HEK293 (cell line): Measurements from ENCODE around the gene STEAP3.

ENCODE experiments used
- CTCF ChIP-seq: fragments of 450-650 bp; formaldehyde crosslinking; IDR thresholded peaks from 2 replicates; pipeline ENCODE4 v1.5.1; 2016; ENCODE audit warnings: missing biosample characterization, missing genetic modification characterization
- MYNN ChIP-seq: fragments of 450-650 bp; formaldehyde crosslinking; IDR thresholded peaks from 2 replicates; pipeline ENCODE4 v1.5.1; 2016; ENCODE audit warnings: missing biosample characterization, missing genetic modification characterization, borderline replicate concordance
- PRDM4 ChIP-seq: fragments of 450-650 bp; formaldehyde crosslinking; IDR thresholded peaks from 2 replicates; pipeline ENCODE4 v1.5.1; 2017; ENCODE audit warnings: missing biosample characterization, missing genetic modification characterization
- TCF7L2 ChIP-seq: IDR thresholded peaks from 2 replicates; pipeline ENCODE4 v1.6.1; 2011; ENCODE audit warnings: low read depth, mild to moderate bottlenecking, inconsistent platforms, low read length, moderate library complexity, borderline replicate concordance
- TSHZ1 ChIP-seq: fragments of 450-650 bp; formaldehyde crosslinking; IDR thresholded peaks from 2 replicates; pipeline ENCODE4 v1.5.1; 2016; ENCODE audit warnings: missing biosample characterization, missing genetic modification characterization, borderline replicate concordance
- ZNF366 ChIP-seq: fragments of 450-650 bp; formaldehyde crosslinking; conservative IDR thresholded peaks from 2 replicates; pipeline ENCODE4 v1.5.1; 2016; ENCODE audit warnings: missing biosample characterization, missing genetic modification characterization
- ZNF548 ChIP-seq: fragments of 450-650 bp; formaldehyde crosslinking; IDR thresholded peaks from 2 replicates; pipeline ENCODE4 v1.5.1; 2016; ENCODE audit warnings: missing biosample characterization, missing genetic modification characterization
- ZNF768 ChIP-seq: fragments of 450-650 bp; formaldehyde crosslinking; IDR thresholded peaks from 2 replicates; pipeline ENCODE4 v1.5.1; 2018; ENCODE audit warnings: missing biosample characterization, mild to moderate bottlenecking, missing genetic modification characterization
- ZNF792 ChIP-seq: fragments of 450-650 bp; formaldehyde crosslinking; IDR thresholded peaks from 2 replicates; pipeline ENCODE4 v1.5.1; 2016; ENCODE audit warnings: missing biosample characterization, missing genetic modification characterization

- TF ChIP-seq CTCF = no peak
- no peak for TF ChIP-seq MYNN (tag by site-specific recombination)
- no peak for TF ChIP-seq ZNF768
- no peak for TF ChIP-seq TCF7L2
- no peak for TF ChIP-seq PRDM4
- TF ChIP-seq ZNF792 (tag by site-specific recombination) = no peak
- no peak for TF ChIP-seq TSHZ1 (tag by site-specific recombination)
- no peak for TF ChIP-seq ZNF548 (tag by site-specific recombination)
- no peak for TF ChIP-seq ZNF366 (tag by site-specific recombination)
Measured at GRCh38 chr2:119236796-119237195, 13.2 kb downstream of the STEAP3 start.
